SU-DHL-6 (cell line): ENCODE results near the gene RCC1.

Experiments
- EZH2phosphoT487 ChIP-seq: fragments of 200-600 bp; sonication (generic), shearing (Covaris generic); conservative IDR thresholded peaks from 2 replicates; pipeline ENCODE4 v1.6.1; 2018; ENCODE audit warnings: mild to moderate bottlenecking, antibody characterized with exemption, low read length, moderate library complexity, mixed read lengths
- TF ChIP-seq, protein P1 (sequence below): fragments of 200-600 bp; sonication (generic); IDR thresholded peaks from one replicate; pipeline ENCODE4 v1.5.1; 2017; ENCODE audit warnings: antibody characterized with exemption, mild to moderate bottlenecking, low read length, moderate library complexity; ENCODE audit not compliant: insufficient read depth, poor library complexity, severe bottlenecking

DNA sequence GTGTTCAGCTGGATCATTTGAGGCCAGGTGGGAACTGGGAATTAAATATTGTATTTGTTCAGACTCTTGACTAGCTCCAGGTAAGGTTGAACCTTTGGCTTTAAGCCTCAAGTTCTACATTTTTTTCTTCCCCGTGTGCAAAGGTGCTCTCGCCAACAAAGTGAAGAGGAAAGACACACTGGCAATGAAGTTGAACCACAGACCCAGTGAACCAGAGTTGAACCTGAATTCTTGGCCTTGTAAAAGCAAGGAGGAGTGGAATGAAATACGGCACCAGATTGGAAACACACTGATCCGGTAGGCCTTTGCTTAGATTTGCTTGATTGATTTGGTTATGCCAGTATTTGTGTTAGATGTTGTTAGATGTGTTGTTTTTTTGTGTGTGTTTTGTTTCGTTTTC is 25.5 kb upstream of the RCC1 start:
- TF ChIP-seq, protein P1, sequence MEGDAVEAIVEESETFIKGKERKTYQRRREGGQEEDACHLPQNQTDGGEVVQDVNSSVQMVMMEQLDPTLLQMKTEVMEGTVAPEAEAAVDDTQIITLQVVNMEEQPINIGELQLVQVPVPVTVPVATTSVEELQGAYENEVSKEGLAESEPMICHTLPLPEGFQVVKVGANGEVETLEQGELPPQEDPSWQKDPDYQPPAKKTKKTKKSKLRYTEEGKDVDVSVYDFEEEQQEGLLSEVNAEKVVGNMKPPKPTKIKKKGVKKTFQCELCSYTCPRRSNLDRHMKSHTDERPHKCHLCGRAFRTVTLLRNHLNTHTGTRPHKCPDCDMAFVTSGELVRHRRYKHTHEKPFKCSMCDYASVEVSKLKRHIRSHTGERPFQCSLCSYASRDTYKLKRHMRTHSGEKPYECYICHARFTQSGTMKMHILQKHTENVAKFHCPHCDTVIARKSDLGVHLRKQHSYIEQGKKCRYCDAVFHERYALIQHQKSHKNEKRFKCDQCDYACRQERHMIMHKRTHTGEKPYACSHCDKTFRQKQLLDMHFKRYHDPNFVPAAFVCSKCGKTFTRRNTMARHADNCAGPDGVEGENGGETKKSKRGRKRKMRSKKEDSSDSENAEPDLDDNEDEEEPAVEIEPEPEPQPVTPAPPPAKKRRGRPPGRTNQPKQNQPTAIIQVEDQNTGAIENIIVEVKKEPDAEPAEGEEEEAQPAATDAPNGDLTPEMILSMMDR: no peak
- no peak for TF ChIP-seq EZH2phosphoT487
